ENCODE data around the gene NTSR1.
A peak's percentile ranks its signal among the peaks of the same experiment; 100 is the strongest.

Gene NTSR1

DNA sequence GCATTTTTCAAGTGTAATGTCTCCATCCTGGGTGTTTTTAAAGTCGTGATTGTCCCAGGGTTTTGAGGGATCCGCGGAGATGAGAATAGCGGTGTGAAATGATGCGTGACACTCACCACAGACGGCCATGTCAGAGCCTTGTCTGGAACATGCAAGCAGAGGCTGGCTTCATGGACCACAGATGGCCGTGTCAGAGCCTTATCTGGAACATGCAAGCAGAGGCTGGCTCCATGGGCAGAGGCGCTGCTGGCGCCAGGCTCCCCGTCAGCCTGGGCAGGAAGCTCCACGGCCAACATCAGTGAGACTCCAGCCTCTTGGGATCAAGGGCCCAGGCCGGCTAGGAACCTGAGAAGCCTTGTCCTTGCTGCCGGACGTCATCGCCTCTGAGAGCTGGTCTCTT is 80.0 kb downstream of the NTSR1 start:
- DNase-seq (ENCODE audit: low read depth): no peak

DNA sequence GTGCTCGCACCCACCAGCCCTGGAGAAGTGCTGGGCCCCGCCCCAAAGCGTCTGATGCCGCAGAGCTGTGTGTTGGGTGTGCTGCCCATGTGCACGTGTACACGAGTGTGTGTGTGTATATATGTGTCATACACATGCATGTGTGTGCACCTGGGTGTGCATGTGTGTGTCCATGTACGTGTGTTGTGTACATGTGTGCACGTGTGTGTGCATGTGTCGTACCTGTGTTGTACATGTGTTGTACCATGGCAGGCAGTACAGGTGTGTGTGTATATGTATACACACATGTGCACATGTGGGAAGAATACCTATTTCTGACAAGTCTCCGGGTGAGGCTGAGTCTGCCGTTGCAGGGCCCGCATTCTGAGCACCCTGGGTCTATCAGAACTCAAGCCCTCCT is 81.4 kb downstream of the NTSR1 start:
- no peak for DNase-seq (ENCODE audit: low read depth)

DNA sequence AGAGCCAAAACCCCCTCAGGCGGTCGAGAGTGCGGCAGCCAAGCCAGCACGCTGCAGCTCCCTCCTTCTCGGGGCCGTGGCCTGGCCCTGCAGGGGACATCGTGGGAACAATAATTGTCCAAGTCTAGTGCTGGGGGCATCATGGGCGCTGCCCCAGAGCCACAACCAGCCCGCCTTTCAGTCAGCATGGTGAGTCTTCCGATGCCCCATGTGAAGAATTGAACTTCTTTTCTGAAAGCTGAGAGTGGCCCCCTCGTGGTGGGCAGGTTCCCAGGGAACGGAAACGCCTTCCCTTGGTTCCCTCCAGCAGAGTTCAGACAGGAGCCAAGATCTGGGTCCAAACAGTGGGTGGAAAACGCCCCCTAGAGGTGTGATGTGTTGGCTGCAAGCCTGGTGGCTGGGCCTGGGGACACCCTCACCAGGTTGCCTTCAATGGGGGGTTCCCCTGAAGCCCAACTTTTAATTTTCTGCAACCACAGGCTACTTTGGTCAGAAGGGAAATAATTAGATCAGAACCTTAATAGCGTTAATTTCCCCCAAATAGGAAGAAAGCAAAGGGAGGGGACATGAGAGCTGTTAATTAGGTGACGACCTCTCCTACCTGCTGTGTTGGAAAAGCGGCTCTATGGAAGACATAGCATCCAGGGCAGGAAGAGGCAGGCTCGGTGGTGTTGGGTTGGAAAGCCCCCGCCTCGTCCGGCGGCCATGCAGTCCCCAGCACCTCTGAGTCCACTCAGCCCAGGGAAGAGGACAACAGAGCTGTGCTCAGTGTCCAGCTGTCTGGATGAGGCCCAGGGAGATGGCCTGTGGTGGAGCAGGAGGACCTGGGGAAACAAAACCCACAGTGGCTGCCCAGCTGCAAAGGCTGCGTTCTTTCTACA is 82.9 kb downstream of the NTSR1 start:
- peak; percentile 80 for DNase-seq (ENCODE audit: low read depth)

DNA sequence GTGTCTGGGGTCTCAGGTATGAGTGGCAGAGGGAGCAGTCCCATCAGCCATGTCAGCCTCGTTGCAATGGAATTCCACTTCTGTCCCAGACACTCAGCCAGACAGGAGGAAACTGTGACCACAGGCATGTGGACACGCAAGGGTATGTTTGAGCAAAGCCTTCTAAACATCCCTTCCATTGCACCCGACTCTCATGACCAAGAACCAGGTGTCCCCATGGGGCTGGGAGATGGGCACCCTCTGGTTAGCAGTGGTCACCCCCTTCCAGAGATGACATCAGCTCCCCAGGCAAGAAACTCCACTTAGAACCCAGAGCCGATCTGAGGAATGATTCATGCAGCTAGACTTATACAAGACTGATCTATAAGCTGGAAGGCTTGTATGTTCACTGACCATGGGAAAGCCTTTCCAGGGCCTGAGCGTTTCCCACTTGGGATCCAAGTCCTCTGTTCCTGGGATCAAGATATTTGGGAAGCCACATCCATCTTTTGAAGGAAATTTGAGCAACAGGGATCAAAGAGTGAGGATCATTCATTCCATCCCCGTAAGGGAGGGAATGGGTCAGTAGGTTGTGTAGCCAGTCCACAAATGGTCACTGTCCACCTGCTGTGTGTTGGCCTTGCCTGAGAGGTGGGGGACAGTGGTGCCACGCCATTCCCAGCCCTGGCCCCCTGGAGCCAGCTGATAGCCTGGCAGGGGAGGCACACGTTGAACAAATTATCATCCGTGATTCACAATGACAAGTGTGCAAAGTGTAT is 83.7 kb downstream of the NTSR1 start:
- DNase-seq (ENCODE audit: low read depth): no peak

DNA sequence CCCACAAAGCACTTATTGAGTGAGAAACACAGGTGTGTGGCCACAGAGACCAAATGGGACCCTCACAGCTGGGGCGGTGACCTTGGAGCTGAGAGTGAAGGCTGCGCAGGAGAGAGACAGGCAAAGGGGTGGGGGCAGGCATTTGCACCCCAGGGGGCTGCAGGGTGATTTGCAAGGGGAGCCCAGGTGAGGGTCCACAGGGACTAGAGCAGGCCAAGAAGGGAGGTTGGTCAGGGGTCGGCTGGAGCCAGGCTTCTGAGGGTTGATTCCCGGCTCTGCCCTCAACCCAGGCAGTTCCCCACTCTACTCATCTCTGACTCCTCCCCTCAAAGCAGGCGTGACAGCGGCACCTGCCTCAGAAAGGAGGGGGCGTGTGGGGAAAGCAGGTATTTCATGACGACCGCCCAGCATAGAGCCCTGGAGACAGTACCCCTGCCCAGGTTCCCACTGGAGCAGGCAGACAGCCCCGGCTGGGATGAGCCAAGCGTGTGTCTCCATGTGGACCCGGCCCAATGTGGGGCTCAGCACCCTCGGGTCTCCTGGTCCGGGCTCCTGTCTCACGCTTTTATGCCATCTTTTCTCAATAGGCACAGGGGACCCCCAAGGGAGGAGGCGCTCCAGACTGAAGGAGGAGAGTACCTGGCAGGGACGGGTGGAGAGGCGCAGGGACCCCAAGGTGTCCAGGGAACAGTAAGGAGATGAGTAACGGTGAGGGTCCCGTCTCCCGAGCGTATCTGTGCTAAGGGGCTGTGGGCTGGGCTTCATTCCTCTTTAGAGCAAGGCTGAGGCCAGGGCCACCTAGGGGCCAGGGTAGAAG is 84.5 kb downstream of the NTSR1 start:
- DNase-seq (ENCODE audit: low read depth): no peak

DNA sequence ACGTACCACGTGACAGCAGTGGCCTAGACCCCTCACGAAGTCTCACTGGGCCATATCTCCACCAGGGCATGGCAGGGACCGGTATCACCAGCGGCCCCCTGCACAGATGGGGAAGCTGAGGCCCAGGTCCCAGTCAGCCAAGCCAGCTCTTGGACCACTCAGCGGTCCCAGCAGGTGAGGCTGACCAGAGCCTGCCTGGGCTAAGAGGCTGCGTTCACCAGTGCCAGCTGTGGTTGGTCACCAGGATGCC is 85.0 kb downstream of the NTSR1 start:
- DNase-seq (ENCODE audit: low read depth): no peak

DNA sequence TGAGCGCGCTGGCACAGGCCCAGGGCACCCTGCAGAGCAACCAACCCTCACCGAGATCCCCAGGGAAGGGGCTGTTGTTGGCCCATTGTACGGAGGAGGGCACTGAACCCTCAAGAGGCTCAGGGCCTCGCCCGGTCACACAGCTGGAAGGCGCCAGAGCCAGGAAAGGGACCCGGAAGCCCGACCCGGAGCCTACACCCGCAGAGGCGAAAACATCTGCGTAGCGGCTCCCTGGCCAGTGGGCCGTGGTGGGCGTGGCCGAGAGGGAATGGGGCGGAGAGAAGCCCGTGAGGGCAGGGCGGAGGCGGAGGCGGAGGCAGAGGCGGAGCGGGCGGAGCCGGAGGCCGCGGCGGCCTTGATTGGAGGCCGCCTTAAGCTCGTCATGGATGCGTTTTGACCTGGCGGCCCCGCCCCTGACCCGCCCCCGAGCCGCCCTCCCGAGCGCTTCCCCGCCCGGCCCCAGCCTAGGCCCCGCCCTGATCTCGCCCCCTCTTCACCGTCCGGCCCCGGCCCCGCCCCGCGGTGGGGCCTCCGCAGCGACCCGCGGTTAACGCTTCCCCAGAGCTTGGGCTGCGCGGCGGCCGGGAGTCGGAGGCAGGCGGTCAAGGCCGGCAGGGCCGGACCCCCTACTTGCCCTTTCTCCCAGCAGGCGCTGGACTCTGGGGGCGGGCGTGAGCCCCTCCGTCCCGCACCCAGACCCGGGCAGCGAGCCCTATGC is 85.5 kb downstream of the NTSR1 start:
- DNase-seq (ENCODE audit: low read depth): peak; percentile 97

DNA sequence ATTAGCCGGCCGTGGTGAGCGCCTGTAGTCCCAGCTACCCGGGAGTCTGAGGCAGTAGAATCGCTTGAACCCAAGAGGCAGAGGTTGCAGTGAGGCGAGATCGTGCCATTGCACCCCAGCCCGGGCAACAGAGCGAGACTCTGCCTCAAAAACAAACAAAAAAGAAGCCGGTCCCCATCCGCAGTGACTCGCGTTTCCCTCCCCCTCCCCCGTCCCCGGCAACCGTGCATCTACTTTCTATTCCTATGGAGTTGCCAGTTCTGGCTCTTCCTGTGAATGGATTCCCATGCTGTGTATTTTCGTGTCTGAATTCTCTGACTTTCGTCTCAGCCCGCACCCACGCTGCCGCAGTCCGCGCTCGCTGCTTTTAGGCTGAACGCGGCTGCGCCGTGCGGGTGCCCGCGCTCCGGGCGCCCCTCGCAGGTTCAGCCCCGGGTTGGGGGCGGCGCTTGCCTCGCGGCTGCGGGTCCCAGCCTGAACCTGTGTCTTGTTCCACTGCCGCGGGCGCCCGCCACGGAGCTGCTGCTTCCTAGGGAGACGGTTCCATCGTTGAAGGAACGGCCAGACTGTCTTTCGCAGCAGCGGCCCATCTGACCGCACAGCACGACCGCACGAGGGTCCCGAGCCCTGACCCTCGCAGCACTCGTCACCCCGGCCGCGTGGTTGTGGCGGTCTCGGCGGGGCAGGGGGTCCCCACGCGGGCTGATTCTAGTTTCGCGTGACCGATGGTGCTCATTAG is 86.6 kb downstream of the NTSR1 start:
- DNase-seq (ENCODE audit: low read depth): no peak

DNA sequence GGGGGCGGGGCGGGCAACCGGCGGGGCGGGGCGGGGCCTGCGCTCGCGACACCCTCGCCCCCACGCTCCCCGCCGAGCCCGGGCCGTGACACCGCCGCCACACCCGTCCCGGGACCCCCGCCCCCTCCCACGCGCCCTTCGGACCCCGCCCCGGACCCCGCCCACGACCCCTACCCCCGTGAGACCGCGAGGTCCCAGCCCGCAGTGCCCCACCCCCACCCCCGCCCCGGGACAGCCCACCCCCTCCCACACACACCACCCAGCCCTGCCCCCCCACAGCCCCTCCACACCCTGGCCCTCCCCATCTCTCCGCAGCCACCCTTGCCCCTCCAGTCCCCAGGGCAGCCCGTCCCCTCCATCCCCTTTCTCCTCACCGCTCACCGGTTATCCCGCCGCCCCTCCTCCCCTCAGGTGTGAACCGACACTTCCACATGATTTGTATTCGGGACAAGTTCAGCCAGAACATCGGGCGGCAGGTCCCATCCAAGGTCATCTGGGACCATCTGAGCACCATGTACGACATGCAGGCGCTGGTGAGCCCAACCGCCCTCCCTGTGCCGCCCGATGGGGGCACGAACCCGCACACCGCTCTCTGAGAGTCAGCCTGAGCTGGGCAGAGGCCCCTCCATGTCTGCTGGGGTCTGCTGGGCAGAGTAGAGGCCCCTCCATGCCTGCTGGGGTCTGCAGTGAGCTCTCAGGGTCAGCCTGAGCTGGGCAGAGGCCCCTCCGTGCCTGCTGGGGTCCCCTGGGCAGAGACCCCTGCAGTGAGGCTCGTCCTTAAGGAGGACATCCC is 88.3 kb downstream of the NTSR1 start:
- DNase-seq (ENCODE audit: low read depth): no peak

DNA sequence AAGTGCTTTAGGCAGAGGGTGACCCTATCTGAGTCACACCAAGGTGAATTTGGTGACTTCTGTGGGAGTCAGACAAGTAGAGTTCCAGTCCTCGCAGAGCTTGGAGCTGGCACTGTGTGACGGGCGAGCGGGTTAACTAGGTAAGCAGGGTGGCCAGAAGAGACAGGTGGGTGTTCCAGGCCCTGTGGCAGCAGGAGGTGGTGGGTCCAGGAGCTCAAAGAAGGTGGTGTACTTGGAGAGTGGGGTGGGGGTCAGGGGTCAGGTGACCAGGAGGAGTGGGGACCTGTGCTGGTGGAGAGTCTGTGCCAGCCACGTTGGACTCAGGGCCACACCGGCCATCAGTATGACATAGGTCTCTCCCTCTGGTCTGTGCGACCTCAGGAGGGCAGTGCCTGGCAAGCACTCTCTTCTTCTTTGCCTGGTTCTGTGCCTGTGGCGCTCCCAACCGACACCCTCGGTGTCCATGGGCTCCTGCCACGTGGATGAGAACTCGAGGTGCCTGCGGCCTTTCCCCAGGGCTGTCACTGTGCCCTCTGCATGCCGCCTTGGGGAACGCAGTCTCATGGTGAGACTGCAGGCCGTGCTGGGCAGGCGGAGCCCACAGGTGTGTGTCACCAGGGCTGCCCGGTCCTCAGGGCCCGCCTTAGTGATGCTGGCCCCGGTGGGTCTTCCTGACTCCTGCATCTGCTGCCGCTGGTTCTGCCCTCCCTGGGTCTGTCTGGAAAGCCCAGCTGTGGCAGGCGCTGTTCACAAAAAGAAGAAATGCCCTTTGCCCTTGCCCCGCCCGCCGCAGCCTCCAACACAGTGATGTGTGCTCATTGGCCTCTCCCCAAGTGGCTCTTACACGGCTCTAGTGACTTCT is 89.3 kb downstream of the NTSR1 start:
- no peak for DNase-seq (ENCODE audit: low read depth)

DNA sequence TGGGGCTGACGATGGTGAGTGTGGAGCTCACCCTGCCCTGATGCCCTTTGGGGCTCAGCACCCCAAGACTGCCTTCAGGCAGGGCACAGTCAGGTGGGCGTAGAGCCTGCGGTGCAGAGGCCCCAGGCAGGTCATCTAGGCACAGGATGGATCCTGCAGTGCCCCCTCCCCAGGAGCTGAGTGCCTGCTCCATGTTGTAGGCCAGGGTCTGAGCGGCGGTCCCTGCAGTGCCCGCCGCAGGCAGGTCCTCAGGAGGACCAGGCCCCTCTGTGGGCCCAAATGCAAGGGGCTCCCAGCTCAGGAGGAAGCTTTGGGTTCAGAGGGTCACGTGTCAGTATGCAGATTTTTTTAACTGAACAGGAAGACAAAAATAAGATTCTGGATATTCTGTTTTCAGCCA is 90.4 kb downstream of the NTSR1 start:
- DNase-seq (ENCODE audit: low read depth): no peak

DNA sequence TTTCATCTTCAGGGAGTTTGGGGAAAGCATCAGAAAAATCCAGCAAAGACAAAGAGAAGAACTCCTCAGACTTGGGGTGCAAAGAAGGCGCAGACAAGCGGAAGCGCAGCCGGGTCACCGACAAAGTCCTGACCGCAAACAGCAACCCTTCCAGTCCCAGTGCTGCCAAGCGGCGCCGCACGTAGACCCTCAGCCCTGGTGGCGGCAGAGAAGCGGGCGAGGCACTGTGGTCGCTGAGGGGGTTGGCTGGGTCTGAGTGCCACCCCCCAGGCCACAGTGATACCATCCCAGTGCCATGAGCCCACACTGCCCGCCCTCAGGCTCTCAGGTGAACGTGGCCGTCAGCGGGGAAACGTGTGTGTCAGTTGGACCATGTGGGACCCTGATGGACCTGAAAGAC is 90.8 kb downstream of the NTSR1 start:
- no peak for DNase-seq (ENCODE audit: low read depth)

DNA sequence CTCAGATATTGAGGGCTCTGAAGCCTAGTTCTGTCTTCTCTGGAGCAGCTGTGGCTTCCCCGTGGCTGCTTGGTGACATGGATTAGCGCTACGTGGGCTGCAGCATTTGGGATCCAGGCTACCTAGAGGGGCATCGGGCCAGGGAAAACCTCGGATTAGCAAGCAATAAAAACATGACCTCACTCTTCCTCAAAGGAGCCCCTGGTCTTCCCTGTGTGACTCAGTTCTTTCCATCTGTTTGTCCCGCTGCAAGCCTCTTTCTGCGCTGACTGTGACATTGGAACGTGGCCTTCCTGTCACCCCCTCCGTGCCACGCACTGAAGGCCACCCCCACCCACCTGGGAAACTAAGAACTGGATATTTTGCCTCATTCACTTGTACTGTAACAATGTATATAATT is 91.2 kb downstream of the NTSR1 start:
- no peak for DNase-seq (ENCODE audit: low read depth)

DNA sequence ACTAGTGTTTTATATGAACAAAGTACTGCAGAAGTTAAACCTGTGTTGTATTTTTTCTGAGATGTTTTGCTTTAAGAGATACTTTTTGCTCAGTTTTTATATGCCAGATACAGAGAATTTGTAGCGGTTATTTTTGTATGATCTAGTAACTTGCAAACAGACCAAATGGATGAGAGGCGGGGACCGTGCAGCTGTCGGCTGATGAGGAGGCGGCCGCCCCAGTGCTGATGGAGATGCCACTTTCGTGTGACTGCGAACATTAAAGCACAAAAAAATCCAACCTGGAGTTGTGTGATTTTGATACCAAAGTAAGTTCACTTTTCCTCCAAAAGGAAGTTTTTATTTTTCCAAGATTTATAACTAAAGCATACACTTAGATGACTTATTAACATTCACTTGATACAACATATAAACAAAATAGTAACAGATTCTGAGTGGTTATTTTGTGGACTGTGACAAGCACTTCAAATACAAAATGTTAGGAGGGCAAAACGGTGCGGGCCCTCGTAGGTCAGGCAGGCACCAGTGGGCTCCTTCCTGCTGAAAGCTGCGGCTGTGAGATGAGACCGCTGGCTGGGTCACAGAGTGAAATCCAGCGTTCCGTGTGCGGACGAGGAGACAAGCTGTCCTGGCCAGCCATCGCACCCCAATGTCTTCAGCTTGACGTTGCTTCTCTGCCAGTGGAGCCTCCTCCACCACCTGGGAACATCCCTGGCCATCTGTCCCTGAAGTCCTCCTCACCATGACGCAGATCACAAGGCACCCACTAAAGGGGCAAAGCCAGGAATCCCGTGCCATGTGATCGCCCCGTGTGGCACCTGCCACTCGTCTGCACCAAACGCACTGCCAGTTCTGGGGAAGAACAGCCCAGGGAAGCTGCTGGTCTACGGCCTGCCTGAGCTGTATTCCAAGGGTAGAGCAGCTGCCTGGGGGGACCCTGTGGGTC is 92.0 kb downstream of the NTSR1 start:
- DNase-seq (ENCODE audit: low read depth): no peak

DNA sequence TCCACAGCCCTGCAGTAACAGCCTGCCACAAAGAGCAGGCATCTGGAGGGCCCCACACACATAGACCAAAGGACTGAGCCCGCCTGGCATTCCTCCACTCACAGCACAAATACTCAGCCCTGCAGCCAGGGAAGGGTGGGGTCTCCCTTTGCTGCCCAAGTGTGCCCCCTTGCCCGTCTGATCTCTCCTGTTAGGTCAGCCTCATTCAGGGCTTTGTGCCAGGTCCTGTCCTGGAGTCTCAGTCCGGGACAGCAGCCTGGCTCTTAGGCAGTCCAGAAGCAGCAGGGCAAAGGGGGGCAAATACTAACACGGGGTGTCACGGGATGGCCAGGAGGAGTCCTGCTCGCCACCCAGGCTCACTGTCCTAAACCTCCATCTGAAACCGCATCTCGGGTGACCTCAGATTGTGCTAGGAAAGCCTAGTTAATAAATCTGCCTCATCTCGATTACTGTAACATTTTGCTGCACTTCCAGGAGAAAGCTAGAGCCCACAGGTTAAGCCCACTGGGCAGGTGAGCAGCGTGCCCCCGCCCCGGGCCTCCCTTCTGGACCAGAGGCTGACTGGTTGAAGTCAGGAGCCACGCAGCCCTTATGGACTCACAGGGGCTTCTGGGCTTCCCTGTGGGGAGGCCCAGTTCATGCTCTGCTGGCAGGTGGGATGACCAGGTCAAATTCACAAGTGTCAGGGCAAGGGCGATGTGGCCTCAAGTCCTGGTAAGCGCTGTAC is 92.8 kb downstream of the NTSR1 start:
- DNase-seq (ENCODE audit: low read depth): no peak

DNA sequence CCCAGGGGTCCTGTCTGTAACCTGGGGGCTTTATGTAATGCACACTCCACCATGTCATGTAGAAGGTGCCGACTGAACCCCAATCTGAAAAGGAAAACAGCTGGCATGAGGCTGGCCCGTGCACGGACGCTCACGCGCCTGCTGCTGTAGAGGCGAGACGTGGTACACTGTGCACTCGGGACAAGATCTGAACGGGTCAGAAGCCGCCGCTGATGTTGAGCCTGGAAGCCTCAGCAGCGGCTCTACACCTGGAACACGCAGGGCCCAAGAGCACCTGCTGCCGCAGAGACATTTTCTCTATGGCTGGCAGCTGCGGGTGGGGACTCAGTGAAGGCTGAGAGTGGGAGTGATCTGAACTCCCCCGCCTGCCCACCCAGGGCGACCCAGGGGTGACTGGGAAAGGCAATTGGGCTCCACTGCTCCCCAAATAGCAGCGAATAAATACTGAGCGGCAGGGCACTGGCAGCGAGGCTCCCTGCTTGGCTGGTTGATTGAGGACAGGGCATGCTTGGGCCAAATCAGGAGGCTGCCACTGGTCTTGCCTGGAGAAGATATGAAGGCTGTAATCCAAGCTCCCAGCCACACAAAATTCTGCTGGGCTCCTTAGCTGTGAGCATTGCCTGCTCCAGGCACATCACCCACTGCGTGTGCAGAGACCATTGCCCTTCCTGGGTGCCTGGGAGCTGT is 93.5 kb downstream of the NTSR1 start:
- no peak for DNase-seq (ENCODE audit: low read depth)

DNA sequence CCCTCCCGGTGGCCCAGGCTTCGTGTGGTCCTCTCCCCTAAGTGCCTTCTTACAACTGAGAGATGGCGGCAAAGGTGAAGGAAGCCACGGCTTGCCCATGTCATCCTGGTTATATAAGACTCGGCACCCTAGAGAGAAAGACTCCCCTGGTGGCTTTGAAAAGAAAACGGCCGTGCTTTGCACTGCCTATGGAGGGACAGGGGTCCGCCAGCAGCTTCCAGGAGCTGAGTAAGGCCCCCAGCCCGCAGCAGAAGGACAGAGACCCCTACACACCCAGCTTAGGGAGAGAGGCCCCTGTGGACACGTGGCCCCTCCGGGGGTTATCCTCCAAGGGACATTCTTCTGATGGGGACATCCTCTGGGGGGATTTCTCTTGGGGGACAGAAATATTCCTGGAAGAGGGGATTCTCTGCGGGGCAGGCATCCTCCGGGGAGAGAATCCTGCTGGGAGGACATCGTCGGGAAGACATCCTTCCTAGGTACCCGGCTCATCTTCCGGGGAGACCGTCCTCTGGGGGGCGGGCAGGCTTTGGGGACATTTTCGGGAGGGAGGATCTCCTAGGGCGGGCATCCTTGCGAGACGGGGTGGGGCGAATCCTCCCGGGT is 95.5 kb downstream of the NTSR1 start:
- no peak for DNase-seq (ENCODE audit: low read depth)
